Smooth muscle cell of the coronary artery (primary cell): ENCODE results near the gene SON. TPM values are rescaled to one million over a fixed set of nuclear protein-coding genes. Genes with fewer than 3 reads are reported as not detected.

Source experiments
- total RNA-seq: library from RNA; depleted of rRNA; stranded (reverse); fragments of >200 nt; gene quantifications from 2 replicates; pipeline ENCODE4 v1.2.3, GENCODE V29; 2014; ENCODE audit warnings: low replicate concordance

Gene SON
- total RNA-seq, result 67.6 and 96.1 TPM in 2 replicates

GRCh38 chr21:33542640-33543504 lies at the start of gene SON:
SON (plus strand) TSS chr21:33543038; CDS start chr21:33543093, 55 bp downstream.

GRCh38 chr21:33541756-33542639 lies 840 bp upstream of the SON start, which contains the start of gene GART:
GART (minus strand) TSS chr21:33542117; CDS start chr21:33539315, 2,802 bp downstream.

GRCh38 chr21:33588485-33589335 lies 45.9 kb downstream of the SON start, which contains the start of gene DONSON:
DONSON (minus strand) TSS chr21:33588684; CDS start chr21:33588641, 43 bp downstream.

Other genes starting within 250 kb of the SON start
- gene IFNAR1, start 218.1 kb upstream of the SON start, total RNA-seq, result 9.9 and 16.0 TPM in 2 replicates
- 55.5 and 79.7 TPM in 2 replicates for gene IFNGR2, start 139.6 kb upstream of the SON start, total RNA-seq
- gene TMEM50B, start 63.1 kb upstream of the SON start, total RNA-seq, result 16.4 and 18.5 TPM in 2 replicates
- gene DNAJC28, start 51.3 kb upstream of the SON start, total RNA-seq, result 0.12 and 1.4 TPM in 2 replicates
- gene GART, start 921 bp upstream of the SON start, total RNA-seq, result 19.8 and 60.8 TPM in 2 replicates
- gene DONSON, start 45.6 kb downstream of the SON start, total RNA-seq, result 5.9 and 12.6 TPM in 2 replicates
- gene CRYZL1, start 98.7 kb downstream of the SON start, total RNA-seq, result 25.5 and 41.8 TPM in 2 replicates
- 55.8 and 66.4 TPM in 2 replicates for gene ITSN1, start 99.5 kb downstream of the SON start, total RNA-seq